ENCODE data around the gene ADTRP. TPM values are rescaled to one million over a fixed set of nuclear protein-coding genes. Genes with fewer than 3 reads are reported as not detected.

Gene ADTRP
- total RNA-seq, 1 donor from 2014 or later, result 0.33 TPM

DNA sequence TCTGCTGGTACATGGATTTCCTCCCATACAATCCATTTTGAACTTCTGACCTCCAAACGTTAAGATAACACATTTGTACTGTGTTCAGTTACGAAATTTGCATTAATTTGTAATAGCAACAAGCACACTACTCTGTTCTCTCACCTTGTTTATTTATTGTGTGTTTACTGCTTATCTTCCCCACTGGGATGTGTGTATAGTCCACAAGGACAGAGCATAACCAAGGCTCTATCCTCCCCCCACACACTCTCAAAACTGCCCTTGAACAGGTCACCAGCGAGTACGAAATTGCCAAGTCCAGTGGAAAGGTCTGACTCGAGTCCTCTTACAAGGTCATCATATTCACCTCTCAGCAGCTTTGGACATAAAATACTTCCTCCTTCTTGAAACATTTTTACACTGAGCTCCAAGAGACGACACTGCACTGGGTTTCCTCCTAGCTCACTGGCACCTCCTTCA lies 18.6 kb downstream of the ADTRP start:
- Histone ChIP-seq H3K36me3 (no peaks in the 10 kb centered on the region), H3K4me3 (no peak overlapping the region), H3K9me3 (replicated peaks) (peaks cover 9% of the 10 kb centered on the region), H3K4me1 (peaks cover 15% of the 10 kb centered on the region), H3K27ac (replicated peaks) (no peak overlapping the region), H3K27me3 (ENCODE audit: low read depth) (no peaks in the 10 kb centered on the region)
- TF ChIP-seq CTCF (IDR thresholded peaks at IDR 0.05; ENCODE audit: borderline replicate concordance), result no peak
- intact Hi-C loops (cut with micrococcal nuclease), result no loop called here
- no peak for DNase-seq

DNA sequence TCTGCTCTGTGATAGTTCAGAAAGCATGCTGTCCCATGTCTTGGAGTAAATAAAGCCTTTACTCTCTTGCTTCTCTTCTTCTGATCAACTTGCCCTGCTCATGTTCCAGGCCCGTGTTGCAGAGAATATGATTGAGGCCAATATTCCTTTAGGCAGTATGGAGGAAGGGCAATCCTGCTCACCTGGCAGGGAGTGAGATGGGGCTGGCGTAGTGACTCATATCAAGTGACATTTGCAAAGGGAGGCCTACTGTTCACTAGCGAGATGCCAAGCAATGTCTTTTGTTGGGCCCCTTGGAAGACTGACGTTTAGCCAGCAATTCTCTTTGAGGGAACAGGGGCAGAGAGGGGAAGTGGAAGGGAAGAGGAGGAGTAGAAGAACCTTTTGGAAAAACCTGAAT lies 19.7 kb downstream of the ADTRP start:
- DNase-seq, result no peak
- peaks cover 9% of the 10 kb centered on the region for H3K9me3 ChIP-seq (replicated peaks)
- TF ChIP-seq CTCF (IDR thresholded peaks at IDR 0.05; ENCODE audit: borderline replicate concordance), result no peak
- intact Hi-C loops (cut with micrococcal nuclease), result no loop called here
- peaks cover 14% of the 10 kb centered on the region for H3K4me1 ChIP-seq
- no peak overlapping the region for H3K27ac ChIP-seq (replicated peaks)
- no peaks in the 10 kb centered on the region for H3K36me3 ChIP-seq
- no peak overlapping the region for H3K4me3 ChIP-seq
- no peaks in the 10 kb centered on the region for H3K27me3 ChIP-seq (ENCODE audit: low read depth)

DNA sequence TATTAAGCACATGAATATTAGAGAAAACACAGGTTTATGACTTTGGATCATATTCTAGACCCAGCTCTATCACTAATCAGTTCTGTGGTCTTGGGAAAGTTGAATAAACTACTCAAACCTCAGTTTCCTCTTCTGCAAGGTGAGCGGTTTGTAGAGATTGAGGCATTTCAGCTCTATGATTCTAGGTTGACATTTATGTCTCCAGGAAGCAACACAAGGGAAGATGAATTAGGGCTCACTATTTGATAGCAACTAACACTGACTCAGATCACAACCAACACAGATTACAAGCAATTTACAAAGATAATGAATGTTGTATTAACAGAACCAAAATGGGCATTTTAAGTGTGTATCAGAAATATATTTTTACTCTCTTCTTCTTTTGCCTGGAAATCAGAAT lies 21.9 kb downstream of the ADTRP start:
- DNase-seq, result no peak
- Histone ChIP-seq H3K36me3 (no peaks in the 10 kb centered on the region), H3K9me3 (replicated peaks) (peaks cover 9% of the 10 kb centered on the region), H3K4me1 (no peaks in the 10 kb centered on the region), H3K27ac (replicated peaks) (no peak overlapping the region), H3K4me3 (no peak overlapping the region), H3K27me3 (ENCODE audit: low read depth) (no peaks in the 10 kb centered on the region)
- TF ChIP-seq CTCF (IDR thresholded peaks at IDR 0.05; ENCODE audit: borderline replicate concordance), result no peak
- intact Hi-C loops (cut with micrococcal nuclease), result no loop called here

- H3K9me3 ChIP-seq (replicated peaks), result peaks cover 9% of the 10 kb centered on the region
- H3K27me3 ChIP-seq (ENCODE audit: low read depth), result no peaks in the 10 kb centered on the region
- no peaks in the 10 kb centered on the region for H3K4me1 ChIP-seq
- intact Hi-C loops (cut with micrococcal nuclease), result no loop called here
- H3K36me3 ChIP-seq, result no peaks in the 10 kb centered on the region
- TF ChIP-seq CTCF (IDR thresholded peaks at IDR 0.05; ENCODE audit: borderline replicate concordance), result no peak
- no peak for DNase-seq
- H3K4me3 ChIP-seq, result no peak overlapping the region
- no peak overlapping the region for H3K27ac ChIP-seq (replicated peaks)
Observed at GRCh38 chr6:11756292-11756691, 22.3 kb downstream of the ADTRP start.

DNA sequence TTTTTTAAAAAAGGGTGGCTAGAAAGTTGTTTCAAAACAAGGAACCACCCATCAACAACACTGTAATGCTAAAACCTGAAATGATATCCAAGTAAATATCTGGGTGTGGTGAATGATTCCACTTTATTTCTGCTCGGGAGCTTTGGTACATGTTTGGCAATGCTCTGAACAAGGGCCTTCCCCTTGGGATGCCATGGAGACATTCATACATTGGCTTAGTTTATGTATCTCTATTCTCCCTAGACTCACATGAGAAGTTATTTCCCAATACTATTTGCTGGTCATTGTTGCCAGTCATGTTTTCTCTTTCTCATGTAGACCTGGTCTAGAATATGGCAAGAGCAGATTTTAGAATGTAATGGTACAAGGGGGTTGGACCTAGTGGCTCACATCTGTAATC lies 22.9 kb downstream of the ADTRP start:
- intact Hi-C loops (cut with micrococcal nuclease), result no loop called here
- Histone ChIP-seq H3K9me3 (replicated peaks) (peaks cover 9% of the 10 kb centered on the region), H3K4me3 (no peak overlapping the region), H3K27ac (replicated peaks) (no peak overlapping the region), H3K36me3 (no peaks in the 10 kb centered on the region), H3K27me3 (ENCODE audit: low read depth) (no peaks in the 10 kb centered on the region), H3K4me1 (no peaks in the 10 kb centered on the region)
- no peak for DNase-seq
- TF ChIP-seq CTCF (IDR thresholded peaks at IDR 0.05; ENCODE audit: borderline replicate concordance), result no peak
